GM12878 (cell line): ENCODE data around the gene MIER3. TPM values are rescaled to one million over a fixed set of nuclear protein-coding genes. Genes with fewer than 3 reads are reported as not detected.

Experiments used
- ATAC-seq: fragments of 200-7000 bp; cut with Tn5 transposase; 3 replicates; pipeline ENCODE4 v1.9.1; 2020; ENCODE audit warnings: mild to moderate bottlenecking, moderate library complexity
- BruUV-seq: library from RNA; stranded (reverse); fragments of 400-500 nt; replicated peaks from 2 replicates; lab custom pipeline; 2021; lab: Mats Ljungman, UMichigan
- CTCF ChIA-PET: fragments of 300-600 bp; sonication (Branson Sonifier 250); formaldehyde crosslinking; extraction: SDS; loops from one replicate; lab custom pipeline; 2021; ENCODE audit warnings: inconsistent platforms; lab: Yijun Ruan, JAX
- POLR2A ChIA-PET: fragments of 350-600 bp; formaldehyde crosslinking; extraction: SDS; loops from one replicate; lab custom pipeline; 2021; ENCODE audit warnings: inconsistent platforms; lab: Charles Lee
- RAD21 ChIA-PET: fragments of 300-600 bp; sonication (Branson Sonifier 250); formaldehyde crosslinking; loops from one replicate; lab custom pipeline; 2023; ENCODE audit warnings: antibody characterized with exemption; ENCODE audit not compliant: unreplicated experiment; lab: Charles Lee
- SMC1A ChIA-PET: fragments of 300-600 bp; sonication (Branson Sonifier 250); formaldehyde crosslinking; loops from one replicate; lab custom pipeline; 2023; ENCODE audit not compliant: unreplicated experiment, uncharacterized antibody; lab: Charles Lee
- DNase-seq: peaks from one replicate; pipeline ENCODE4 v3.0.0-alpha.2; 2011; ENCODE audit warnings: low read depth, low spot score
- FAIRE-seq: peaks from 3 replicates; lab custom pipeline; 2011; peaks lifted over from hg19 to GRCh38; lab: Jason Lieb, UNC
- H2AFZ ChIP-seq: 2 replicates; pipeline ENCODE4 v1.6.0; 2011; ENCODE audit warnings: low read depth, low read length, control low read depth; ENCODE audit not compliant: control insufficient read depth
- H3K27ac ChIP-seq: 2 replicates; pipeline ENCODE4 v1.5.1; 2011; ENCODE audit warnings: control low read depth; ENCODE audit not compliant: control insufficient read depth, insufficient read depth
- H3K27me3 ChIP-seq, 2 experiments: replicated peaks in 1 of 2; 2 replicates each; pipeline versions ENCODE4 v1.6.0 to v1.6.1; 2011; ENCODE audit warnings: low read length in 1 of 2; ENCODE audit not compliant: control insufficient read depth in 2 of 2, insufficient read depth in 2 of 2
- H3K36me3 ChIP-seq, 2 experiments: 2 replicates each; pipeline ENCODE4 v1.5.1; 2011; ENCODE audit warnings: low read length in 1 of 2; ENCODE audit not compliant: control insufficient read depth in 2 of 2, insufficient read depth in 2 of 2
- H3K4me1 ChIP-seq: 2 replicates; pipeline ENCODE4 v1.6.1; 2011; ENCODE audit warnings: mild to moderate bottlenecking, low read length, moderate library complexity, mixed read lengths; ENCODE audit not compliant: control insufficient read depth, insufficient read depth
- H3K4me2 ChIP-seq: 2 replicates; pipeline ENCODE4 v1.6.0; 2011; ENCODE audit warnings: control low read depth; ENCODE audit not compliant: control insufficient read depth, insufficient read depth
- H3K4me3 ChIP-seq: fragments of 200-600 bp; sonication (generic); 2 replicates; pipeline ENCODE4 v1.5.1; 2016
- H3K79me2 ChIP-seq: 2 replicates; pipeline ENCODE4 v1.6.0; 2011; ENCODE audit warnings: low read length; ENCODE audit not compliant: control insufficient read depth, insufficient read depth
- H3K9ac ChIP-seq: 2 replicates; pipeline ENCODE4 v1.8.0; 2011; ENCODE audit warnings: low read length, control low read depth, mixed read lengths; ENCODE audit not compliant: control insufficient read depth, insufficient read depth
- H3K9me3 ChIP-seq: replicated peaks from 3 replicates; pipeline ENCODE4 v1.5.1; 2011; ENCODE audit warnings: mild to moderate bottlenecking, low read length; ENCODE audit not compliant: control insufficient read depth, insufficient read depth
- H4K20me1 ChIP-seq: 2 replicates; pipeline ENCODE4 v1.6.0; 2011; ENCODE audit not compliant: control insufficient read depth, insufficient read depth
- ATF2 ChIP-seq: IDR thresholded peaks from 2 replicates; pipeline ENCODE4 v1.6.1; 2012; ENCODE audit warnings: low read length, inconsistent platforms
- CBX5 ChIP-seq: sonication (generic); IDR thresholded peaks from 2 replicates; pipeline ENCODE4 v1.6.1; 2016; ENCODE audit warnings: low read depth, moderate library complexity, mild to moderate bottlenecking, inconsistent platforms
- NFYB ChIP-seq: IDR thresholded peaks from 2 replicates; pipeline ENCODE4 v1.6.1; 2011; ENCODE audit warnings: low read depth, mild to moderate bottlenecking, low read length, improper control_type of control experiment, moderate library complexity; ENCODE audit not compliant: insufficient read depth
- PBX3 ChIP-seq: IDR thresholded peaks from 2 replicates; pipeline ENCODE4 v1.6.1; 2011; ENCODE audit warnings: mild to moderate bottlenecking, low read depth, low read length, moderate library complexity; ENCODE audit not compliant: insufficient replicate concordance
- POU2F2 ChIP-seq: IDR thresholded peaks from 3 replicates; pipeline ENCODE4 v1.6.1; 2011; ENCODE audit warnings: low read depth, mild to moderate bottlenecking, low read length, borderline replicate concordance
- RFX5 ChIP-seq: IDR thresholded peaks from 2 replicates; pipeline ENCODE4 v1.6.1; 2011; ENCODE audit warnings: low read depth, low read length, improper control_type of control experiment
- RUNX3 ChIP-seq: IDR thresholded peaks from 2 replicates; pipeline ENCODE4 v1.6.1; 2012; ENCODE audit warnings: low read length, inconsistent platforms
- SMC3 ChIP-seq: IDR thresholded peaks from 2 replicates; pipeline ENCODE4 v1.6.1; 2011; ENCODE audit warnings: low read length, improper control_type of control experiment, borderline replicate concordance
- WGBS: methylation state at CpG from one replicate; pipeline ENCODE4 v1.1.6; 2016; ENCODE audit warnings: low lambda C conversion rate; ENCODE audit not compliant: insufficient replicate concordance, insufficient coverage; ENCODE audit errors: missing lambda C conversion rate; 5-methylcytosine and 5-hydroxymethylcytosine counted together
- in situ Hi-C: fragments of 300-500 bp; cut with MboI; formaldehyde crosslinking; loops from 9 replicates; pipeline ENCODE4 v1.14.3; 2018; ENCODE audit warnings: mixed read lengths
- intact Hi-C: fragments of 100-400 bp; cut with micrococcal nuclease; formaldehyde crosslinking; loops from one replicate; pipeline ENCODE4 v1.14.2; 2022; ENCODE audit not compliant: unreplicated experiment
- polyA plus RNA-seq, 11 experiments: library from polyadenylated mRNA; depleted of rRNA in 4 of 11; unstranded in 6 of 11; stranded (reverse) in 5 of 11; fragments of >200 nt; fragmentation: Nextera tagmentation in 4 of 11; fragmentation: Illumina TruSeq in 1 of 11; extraction: Ambion mirVana in 4 of 11; extraction: Trizol in 1 of 11; gene quantifications; 1 replicate in 1 of 11; 2 replicates in 10 of 11; pipeline versions ENCODE4 v1.2.1 to v1.2.3, GENCODE V29; 2011 to 2016; ENCODE audit warnings: inconsistent platforms in 2 of 11, missing spikeins in 2 of 11, low read depth in 1 of 11
- total RNA-seq, 4 experiments: library from RNA; depleted of rRNA in 3 of 4; stranded (reverse); fragments of >200 nt in 3 of 4; fragmentation: Illumina TruSeq in 1 of 4; extraction: Trizol in 1 of 4; gene quantifications; 2 replicates each; pipeline versions ENCODE4 v1.2.1 to v1.2.3, GENCODE V29; 2013 to 2021
- TF ChIP-seq, protein P1 (sequence below): IDR thresholded peaks from 2 replicates; pipeline ENCODE4 v1.6.1; 2012; ENCODE audit warnings: low read depth, low read length, improper control_type of control experiment

MIER3 gene
- total and polyA plus RNA-seq, 10 of the 15 experiments (the other 5 are each of a cell fraction or from before 2014, with no cell fraction given): 2.9 to 14.6 (median 7.2) TPM

GRCh38 chr5:56893251-56893951 lies 58.5 kb downstream of the MIER3 start:
- Histone ChIP-seq H3K9me3 (no peaks in the 10 kb centered on the region), H3K27me3 (no peaks in the 10 kb centered on the region), H3K4me2 (no peak overlapping the region), H3K4me1 (no peaks in the 10 kb centered on the region), H2AFZ (no peak overlapping the region), H3K36me3 (no peaks in the 10 kb centered on the region; a peak in 1 of 4 replicates), H4K20me1 (no peaks in the 10 kb centered on the region), H3K9ac (no peak overlapping the region), H3K4me3 (no peak overlapping the region), H3K27ac (no peak overlapping the region), H3K79me2 (no peaks in the 10 kb centered on the region)
- POLR2A ChIA-PET: interaction anchor here (0.9 kb wide), 1 partner anchor 14 kb away, joined by 3 read pairs; no protein-coding TSS in a partner anchor
- in situ Hi-C loops: no loop called here
- no TSS peak for BruUV-seq
- TF ChIP-seq PBX3: no peak
- TF ChIP-seq NFYB: no peak
- no peak for TF ChIP-seq RFX5
- TF ChIP-seq CBX5: no peak
- intact Hi-C loops: no loop called here
- SMC1A ChIA-PET: interaction anchor here (0.7 to 1.9 kb wide), 6 partner anchors 9 to 624 kb away, joined by 3 to 6 read pairs (median 4); no protein-coding TSS in a partner anchor
- RAD21 ChIA-PET: interaction anchor here (1.7 kb wide), 1 partner anchor 622 kb away, joined by 4 read pairs; no protein-coding TSS in a partner anchor
- WGBS: 79% methylated on average over 5 of the region's 5 CpGs
- no peak for FAIRE-seq
- CTCF ChIA-PET: interaction anchor here (0.5 to 3.5 kb wide), 4 partner anchors 9 to 405 kb away, joined by 3 to 16 read pairs (median 3); no protein-coding TSS in a partner anchor
- no peak for DNase-seq
- no peak for ATAC-seq

- H2AFZ ChIP-seq: no peak overlapping the region
- POLR2A ChIA-PET: no interaction called here
- in situ Hi-C loops: no loop called here
- no peaks in the 10 kb centered on the region for H3K27me3 ChIP-seq
- FAIRE-seq (no peak), ATAC-seq (no peak), DNase-seq (no peak)
- 100% methylated on average over 5 of the region's 5 CpGs for WGBS
- CTCF ChIA-PET: no interaction called here
- SMC1A ChIA-PET: no interaction called here
- peaks cover 12 to 16% of the 10 kb centered on the region in 2 experiments for H3K36me3 ChIP-seq
- H3K4me3 ChIP-seq: no peak overlapping the region
- BruUV-seq: TSS peak; percentile 25
- intact Hi-C loops: no loop called here
- H3K79me2 ChIP-seq: no peaks in the 10 kb centered on the region
- H4K20me1 ChIP-seq: no peaks in the 10 kb centered on the region
- no peak overlapping the region for H3K9ac ChIP-seq
- H3K27ac ChIP-seq: no peak overlapping the region
- no peaks in the 10 kb centered on the region for H3K9me3 ChIP-seq
- no peak overlapping the region for H3K4me2 ChIP-seq
- H3K4me1 ChIP-seq: no peaks in the 10 kb centered on the region
- RAD21 ChIA-PET: no interaction called here
- no peak for TF ChIP-seq POU2F2
- no peak for TF ChIP-seq RUNX3
- TF ChIP-seq SMC3: no peak
- TF ChIP-seq, protein P1, sequence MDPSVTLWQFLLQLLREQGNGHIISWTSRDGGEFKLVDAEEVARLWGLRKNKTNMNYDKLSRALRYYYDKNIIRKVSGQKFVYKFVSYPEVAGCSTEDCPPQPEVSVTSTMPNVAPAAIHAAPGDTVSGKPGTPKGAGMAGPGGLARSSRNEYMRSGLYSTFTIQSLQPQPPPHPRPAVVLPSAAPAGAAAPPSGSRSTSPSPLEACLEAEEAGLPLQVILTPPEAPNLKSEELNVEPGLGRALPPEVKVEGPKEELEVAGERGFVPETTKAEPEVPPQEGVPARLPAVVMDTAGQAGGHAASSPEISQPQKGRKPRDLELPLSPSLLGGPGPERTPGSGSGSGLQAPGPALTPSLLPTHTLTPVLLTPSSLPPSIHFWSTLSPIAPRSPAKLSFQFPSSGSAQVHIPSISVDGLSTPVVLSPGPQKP: no peak
- TF ChIP-seq ATF2: no peak
Observed at GRCh38 chr5:56881571-56881970, 70.4 kb downstream of the MIER3 start.
